AG20443 (cell line): Measurements from ENCODE around the gene EYS.
"Not testable (repeated sequence)": the region's sequence is repeated elsewhere in the genome, so short reads cannot be mapped to it uniquely, and the experiment has no call there.

Source experiments
- DNase-seq: peaks from one replicate; pipeline ENCODE4 v3.0.0; 2012; ENCODE audit warnings: low spot score, mixed read lengths

Gene EYS

DNA sequence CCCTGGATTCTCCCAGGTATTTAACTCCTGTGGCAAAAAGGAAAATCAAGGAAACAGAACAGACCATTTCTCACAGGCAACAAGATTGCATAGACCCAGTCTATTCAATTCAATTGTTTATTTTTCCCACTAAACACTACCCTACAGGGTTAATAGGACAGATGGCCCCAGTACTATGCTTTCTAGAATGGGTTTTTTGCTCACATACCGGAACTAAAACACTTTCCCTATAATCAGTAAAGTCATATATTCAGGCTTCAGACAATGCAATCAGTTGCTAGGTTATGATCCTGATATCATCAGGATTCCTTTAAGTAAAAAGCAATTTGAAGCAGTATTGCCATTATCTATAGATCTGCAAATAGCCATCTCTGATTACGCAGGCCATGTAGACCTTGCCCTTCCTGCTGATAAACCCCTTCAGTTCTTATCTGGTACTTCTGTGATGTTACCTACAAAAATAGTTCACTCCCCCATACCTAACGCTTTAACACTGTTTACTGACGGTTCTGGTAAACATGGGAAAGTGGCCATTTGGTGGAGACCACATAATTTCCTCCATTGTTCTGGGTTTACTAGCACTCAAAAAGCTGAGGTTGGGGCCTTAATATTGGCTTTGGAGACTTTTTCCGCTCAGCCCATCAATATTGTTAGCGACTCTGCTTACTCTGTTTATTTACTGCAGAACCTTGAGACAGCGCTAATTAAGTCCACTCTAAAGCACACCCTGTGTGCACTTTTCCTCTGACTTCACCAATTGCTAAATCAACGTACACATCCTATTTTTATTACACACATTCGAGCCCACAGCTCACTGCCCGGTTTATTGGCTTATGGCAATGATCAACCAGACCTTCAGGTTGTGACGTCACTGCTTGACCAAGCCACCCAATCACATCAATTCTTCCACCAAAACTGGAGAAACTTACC is 1405.5 kb downstream of the EYS start:
- DNase-seq = no peak

DNA sequence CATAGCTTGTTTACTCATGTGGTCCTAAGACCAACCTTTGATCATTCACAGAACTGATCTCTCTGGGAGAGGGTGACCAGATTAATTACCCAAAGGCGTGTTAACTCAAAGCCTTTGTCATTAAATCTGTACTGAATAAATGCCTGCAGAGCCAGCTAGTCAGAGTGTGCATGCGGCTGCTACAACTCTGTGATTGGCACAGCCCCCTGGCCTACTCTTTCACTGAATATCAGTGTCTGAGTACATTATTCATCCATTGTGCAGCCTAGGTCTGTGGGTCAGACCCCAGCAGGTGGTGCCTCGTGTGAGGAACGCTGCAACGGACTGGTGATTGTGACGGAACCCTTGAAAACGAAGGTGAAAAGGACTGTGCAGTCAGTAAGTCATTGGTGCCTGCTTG is 1407.8 kb downstream of the EYS start:
- no peak for DNase-seq

DNA sequence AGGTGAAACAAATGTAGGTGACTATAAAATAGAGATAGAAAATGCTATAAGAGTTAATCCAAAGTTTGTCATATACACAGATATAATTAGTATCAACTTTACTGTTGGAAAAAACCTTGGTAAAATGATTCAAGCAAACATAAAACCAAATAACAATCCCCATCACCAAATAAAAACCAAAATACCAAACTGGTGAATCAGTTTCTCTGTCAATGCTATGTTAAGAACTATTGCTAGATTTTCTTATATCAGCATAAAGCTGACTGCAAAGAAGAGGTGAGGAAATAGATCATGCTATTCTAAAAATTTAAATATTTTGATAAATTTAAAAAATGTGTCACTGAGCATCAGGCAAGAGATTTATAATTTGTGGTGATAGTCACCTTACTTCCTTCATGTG is 1413.0 kb downstream of the EYS start:
- DNase-seq = no peak

DNA sequence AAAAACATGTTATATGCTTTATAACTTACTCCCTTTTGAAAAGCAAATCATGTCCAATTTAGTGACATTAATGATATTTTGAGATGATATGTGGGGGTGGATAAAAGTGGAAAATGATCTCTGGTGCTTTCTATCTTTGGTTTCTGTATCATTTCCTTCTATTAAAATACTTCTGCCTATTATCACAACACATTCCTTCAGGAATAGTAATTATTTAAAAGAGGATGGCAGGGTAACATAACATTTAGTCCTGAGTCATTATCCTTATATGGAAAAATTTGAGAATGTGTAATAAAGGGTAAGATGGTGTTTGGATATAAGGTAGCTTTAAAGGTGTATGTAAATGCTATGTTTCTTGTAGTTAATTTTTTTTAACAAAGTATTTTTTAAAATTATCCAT is 1413.7 kb downstream of the EYS start:
- no peak for DNase-seq

DNA sequence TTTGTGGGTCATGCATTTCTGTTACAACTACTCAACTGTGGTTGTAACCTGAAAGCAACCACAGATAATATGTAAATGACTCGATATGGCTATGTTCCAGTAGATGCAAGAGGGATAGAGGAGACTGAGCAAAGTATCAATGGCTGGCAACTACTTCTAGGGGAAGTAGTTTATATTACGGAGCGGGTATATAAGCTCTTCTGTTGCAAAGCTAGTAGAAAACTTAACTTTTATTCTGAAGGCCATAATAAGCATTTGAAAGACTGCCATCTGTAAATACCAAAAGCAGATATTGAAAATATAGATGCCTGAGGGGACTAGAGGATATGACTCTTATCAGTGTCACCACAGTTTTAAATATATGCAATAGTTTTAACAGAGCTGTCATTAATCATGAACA is 1416.2 kb downstream of the EYS start:
- DNase-seq = no peak

DNA sequence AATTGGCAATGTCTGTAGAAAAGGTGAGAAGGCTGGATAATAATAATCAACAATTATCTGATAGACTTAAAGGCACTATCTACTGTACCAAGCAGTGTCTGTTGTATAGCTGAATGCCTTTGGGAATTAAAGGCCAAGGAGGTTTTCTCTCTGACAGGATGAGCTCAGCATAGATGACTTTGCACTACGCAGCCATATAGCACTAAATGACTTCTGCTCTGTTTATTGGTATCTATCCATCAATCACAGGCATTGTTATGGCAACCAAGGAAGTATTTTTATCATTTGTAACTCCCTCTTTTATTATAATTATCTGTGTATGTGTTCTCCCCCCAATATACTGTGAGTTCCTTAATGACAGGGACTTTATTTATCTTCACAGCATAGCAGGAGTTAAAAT is 1417.1 kb downstream of the EYS start:
- no peak for DNase-seq

DNA sequence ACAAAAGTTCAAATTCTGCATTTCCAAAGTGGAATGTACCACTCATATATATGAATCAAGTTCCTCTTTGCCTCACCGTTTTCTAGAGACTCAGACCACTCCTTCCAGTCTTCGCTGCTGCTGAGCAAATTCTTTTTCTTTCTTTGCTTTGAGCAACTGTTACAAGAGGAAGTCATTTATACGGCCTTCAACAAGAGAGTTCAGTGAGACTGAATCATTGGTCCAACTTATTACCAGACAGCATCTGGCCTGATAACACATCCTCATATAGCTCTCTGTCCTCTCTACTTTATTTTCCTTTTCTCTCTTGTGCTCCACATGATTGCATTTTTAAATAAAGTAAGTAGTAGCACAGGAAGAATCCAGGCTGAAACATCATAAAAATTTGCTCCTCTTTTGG is 1418.7 kb downstream of the EYS start:
- DNase-seq = no peak

DNA sequence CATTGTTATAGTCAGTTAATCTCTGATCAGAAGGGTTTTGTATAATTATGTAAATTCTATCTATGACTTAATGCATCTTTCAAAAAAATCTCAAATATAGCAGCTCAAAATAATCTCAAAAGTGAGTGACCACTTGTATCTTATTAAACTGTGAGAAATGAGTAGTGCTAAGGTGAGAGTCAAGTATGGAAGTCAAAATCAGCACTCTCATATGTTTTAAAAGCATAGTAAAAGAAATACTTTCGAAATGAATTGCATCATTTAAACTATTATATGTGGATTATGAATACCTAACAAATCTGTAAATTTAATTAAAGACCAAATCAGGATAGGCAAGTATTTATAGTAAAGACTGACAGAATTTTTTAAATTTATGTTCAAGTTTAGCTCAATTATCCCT is 1425.9 kb downstream of the EYS start:
- DNase-seq = no peak

DNA sequence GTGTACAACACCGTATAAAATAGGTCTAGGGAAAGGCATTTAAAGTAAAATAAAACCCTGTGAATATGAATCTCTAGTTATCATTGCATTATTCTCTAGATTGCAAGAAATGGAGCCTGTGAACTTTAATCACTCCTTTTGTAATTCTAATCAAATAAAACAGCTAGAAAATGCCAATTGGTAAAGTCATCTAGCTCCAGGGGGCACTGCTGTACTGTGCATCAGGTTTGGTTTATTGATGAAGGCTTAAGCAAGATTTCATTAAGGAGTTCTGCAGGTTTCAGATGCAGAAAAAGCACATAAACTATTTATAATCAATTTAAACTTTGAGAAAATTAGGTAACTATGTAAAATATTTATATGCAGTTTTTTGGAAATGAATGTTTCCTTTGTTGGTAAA is 1426.5 kb downstream of the EYS start:
- DNase-seq = peak; percentile 6

DNA sequence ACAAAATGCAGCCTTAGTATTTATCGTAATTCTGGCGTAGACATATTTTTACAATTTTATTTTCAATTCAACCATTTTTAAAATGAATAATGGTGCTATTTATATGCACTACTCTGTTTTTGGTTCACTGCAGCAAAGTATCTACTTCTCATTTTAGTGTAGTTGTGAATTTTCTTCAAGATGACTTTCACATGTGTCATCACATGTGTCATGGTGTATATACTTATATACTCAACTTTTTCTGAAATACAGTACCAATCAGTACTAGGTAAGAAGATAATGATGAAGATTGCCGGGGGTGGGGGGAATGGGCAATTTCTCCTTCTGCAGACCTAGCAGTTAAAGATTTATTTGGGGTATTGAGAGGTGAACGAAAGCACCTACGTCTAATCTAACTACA is 1436.9 kb downstream of the EYS start:
- no peak for DNase-seq

DNA sequence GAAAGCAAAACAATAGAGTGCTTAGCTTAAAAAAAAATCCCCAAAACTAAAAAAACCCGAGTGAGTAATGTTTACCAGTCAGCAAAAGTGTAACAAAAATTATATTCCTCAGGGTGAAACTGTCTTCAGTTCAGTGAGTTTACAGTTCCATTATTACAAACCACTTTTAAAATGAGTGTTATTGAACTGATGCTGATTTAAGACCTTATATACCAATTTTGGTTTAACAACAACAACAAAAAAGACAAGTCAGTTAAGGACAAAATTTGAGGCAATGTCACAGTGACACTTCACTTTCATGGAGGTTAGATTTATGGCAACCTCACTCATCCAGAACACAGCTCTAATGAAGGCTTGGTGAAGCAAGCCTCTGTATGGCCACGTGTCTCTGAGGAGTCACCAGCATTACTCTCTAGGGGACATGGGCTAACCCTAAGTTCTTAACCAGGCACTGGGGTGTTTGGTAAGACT is 1440.6 kb downstream of the EYS start:
- no peak for DNase-seq

DNA sequence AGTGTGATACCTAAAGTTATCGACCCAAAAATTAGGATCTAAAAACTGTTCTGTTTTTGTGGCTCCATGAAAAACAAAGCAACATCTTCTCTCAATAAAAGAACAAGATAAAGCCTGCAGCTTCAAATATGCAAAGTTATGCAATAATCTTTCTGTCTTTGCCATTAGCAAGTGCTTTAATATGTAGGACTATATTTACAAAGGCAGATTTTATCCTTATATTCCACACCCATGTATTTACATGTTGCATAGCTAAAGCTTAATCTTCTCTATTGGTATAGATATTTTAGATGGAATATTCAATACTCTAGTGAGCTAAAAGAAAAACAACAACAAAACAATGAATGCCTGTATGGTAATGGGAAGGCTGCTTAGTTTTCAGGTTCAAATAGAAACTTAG is 1443.2 kb downstream of the EYS start:
- DNase-seq = no peak

DNA sequence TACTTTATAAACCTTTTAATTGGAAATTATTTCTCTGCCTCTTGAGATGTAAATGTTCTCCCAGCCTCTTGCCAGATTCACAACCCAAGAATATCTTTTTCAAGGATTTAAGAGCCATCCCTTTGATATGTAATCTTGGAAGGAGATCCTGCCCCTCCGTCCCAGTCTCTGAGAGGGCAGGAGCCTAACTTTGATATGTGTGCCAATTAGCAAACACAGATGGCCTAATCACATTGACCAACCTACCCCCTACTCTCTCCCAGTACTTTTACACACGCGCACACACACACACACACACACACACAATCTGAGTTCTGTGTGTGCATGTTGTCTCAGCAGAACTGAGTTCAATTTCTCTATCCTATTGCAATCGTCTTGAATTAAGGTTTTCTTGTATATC is 1447.7 kb downstream of the EYS start:
- no peak for DNase-seq

DNA sequence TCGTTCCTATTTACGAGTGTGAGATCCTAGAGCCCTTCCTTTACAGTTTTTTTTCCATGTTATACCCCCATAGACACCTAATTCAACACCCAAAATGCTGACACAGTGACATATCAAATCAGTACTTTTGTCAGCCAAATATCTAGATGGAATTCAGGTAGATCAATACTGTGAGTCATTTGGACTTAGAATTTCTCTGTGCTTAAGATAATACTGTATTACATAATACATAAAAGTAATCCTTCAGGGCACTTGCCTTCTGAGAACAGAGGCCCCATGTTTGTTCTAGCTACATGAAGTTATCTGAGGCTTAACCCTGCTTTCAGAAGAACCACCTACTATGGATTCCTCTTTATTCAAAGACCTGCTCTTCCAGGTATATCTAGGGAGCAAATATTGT is 1448.3 kb downstream of the EYS start:
- no peak for DNase-seq

DNA sequence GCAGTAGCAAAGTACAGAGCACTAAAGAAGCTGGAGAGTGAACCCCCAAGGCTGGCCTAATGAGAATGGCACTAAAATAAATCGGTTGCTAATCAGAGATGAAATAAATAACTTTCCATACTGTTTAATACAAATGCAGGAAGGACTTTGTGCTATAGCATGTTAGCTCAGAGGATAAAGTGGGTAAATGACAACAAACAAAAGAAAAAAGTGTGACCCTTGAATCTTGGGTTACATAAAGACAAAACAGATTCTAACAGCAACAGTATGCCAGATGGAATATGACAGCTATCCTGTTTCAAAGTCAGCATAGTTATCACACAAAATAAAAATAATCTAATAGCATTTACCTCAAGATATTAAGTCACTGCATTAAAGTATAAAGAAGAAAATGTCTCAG is 1448.7 kb downstream of the EYS start:
- DNase-seq = no peak

DNA sequence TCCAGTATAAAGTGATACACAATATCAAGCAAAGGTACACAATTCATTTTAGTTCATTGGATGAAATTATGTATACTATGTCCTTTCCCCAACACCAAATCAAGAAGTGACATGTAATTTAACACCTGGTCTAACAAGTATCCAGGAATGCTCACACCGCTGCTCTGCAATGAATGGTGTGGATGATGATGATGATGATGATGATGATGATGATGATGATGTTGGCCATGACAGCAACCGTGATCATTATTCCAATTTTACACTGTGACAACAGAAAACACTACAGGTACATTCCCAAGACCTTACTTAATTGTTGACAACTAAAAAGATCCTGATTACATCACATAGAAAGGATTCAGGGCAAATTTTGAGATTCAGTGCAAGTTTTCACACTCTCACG is 1449.4 kb downstream of the EYS start:
- DNase-seq = no peak

DNA sequence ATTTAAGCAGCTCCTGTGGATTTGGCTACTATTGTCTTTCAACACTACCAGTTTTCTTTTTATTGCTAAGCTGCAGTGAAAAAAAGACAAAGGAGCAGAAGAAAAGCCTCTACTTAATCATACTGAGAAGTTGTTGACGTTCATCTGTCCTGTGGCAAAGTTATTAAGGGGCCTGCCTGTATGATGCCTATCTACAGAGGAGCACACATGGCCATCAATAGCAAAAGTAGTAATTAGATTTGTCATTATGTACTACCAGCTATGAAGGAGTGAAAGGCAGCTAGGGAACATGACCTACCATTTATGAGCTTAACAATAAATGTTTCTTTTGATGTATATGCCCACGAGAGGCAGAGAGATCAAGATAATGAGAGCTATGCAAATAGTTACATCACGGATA is 1450.5 kb downstream of the EYS start:
- no peak for DNase-seq

DNA sequence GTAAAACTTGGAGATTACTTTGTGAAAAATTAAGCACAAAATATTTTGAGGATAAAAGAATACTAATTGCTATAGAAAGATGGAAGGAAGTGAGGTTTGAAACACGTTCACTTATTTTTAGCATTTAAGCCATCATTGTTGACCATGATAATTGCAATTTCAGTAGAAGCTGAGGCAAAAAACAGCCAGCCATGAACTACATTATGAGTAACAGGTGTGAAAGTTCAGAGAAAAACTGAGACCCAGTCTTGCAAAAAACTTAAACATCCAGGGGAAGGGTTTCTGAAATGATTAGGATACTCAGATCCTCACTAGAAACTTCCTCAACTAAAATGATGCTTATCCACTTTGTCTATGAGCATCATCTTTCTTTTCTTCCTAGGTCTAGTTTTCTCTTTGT is 1452.0 kb downstream of the EYS start:
- DNase-seq = no peak

DNA sequence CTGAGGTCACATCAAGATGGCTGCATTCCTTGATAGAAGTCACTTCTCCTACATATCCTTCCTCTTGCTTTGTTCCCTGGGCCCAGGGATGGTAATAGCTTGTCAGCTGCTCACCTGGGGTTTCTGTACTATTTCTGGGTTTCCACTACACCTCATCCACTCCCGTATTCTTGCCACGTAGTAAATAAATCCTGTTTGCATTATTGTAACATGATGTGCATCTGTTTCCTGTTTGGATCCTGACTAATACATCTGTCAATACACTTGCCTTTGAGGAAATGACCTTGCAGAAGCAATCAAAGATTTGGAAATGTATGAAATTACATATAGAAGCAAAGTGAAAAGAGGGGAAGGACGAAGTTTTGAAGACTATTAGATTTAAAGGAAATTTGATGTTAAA is 1452.5 kb downstream of the EYS start:
- DNase-seq = no peak

DNA sequence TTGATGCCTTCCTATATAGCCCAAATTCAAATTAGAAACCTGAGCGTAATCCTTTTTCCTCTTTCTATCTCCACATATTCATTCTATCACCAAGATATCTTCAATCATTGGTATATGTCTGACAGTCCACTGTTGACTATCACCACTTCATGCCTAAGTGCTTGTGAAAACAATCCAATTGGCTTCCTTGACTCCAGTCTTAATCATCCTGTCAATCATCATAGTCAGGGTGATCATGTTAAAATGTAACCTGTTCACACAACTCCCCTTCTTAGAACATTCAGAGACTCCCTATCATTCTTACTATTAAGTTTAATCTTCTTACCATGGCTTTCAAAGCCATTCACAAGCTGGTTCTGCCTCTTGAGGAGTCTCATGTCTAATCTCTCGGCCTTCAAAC is 1454.8 kb downstream of the EYS start:
- no peak for DNase-seq

DNA sequence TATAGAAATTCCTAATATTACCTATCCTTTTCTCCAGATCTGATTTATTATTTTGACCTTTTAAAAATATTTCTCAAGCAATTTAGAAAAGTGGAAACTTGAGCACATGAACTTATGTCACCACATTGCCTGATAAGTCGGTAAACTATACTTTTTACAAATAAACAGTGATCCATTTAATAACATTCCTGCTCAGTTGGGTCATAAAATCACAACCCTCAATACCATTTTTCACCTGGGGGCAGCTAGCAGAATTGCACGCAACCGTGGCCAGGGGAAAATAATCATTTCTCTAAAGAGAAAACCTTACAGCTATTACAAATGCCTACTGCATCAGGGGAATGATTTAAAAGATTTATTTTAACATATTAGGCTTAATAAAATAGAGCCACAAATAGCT is 1456.9 kb downstream of the EYS start:
- no peak for DNase-seq

DNA sequence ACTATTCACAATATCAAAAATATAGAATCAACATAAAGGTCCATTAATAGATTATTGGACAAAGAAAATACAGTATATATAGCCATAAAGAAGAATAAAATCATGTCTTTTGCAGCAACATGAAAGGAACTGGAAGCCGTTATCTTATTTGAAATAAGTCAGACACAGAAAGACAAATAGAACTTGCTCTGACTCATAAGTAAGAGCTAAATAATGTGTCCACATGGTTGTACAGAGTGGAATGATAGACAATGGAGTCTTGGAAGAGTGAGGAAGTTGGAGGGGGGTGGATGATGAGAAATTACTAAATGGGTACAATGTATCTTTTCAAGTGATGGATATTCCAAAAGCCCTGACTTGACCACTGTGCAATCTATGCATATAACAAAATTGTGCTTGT is 1457.9 kb downstream of the EYS start:
- DNase-seq = no peak

DNA sequence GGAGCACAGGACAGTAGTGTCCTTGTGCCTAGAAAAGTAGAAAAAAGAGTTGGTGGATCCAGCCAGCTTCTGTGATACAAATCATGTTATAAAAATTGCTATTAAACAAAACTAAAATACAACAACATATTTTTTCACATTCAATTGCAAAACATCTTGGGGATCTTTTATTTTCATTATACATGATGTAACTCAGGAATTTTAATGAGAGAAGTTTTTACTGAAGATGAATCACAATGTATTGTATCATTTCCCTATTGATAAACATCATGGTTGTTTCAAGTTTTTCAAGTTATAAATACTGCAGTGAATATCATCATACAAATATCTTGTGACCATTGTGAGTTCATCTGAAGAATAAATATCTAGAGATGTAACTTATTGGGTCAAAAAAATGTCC is 1463.4 kb downstream of the EYS start:
- no peak for DNase-seq

DNA sequence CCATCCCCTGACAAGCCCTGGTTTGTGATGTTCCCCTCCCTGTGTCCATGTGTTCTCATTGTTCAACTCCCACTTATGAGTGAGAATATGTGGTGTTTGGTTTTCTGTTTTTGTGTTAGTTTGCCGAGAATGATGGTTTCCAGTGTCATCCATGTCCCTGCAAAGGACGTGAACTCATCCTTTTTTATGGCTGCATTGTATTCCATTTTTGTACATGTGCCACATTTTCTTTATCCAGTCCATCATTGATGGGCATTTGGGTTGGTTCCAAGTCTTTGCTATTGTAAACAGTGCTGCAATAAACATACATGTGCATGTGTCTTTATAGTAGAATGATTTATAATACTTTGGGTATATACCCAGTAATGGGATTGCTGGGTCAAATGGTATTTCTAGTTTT is 1468.1 kb downstream of the EYS start:
- not testable (repeated sequence) for DNase-seq
